Panc1 (cell line): Measurements from ENCODE around the gene EXOC6B. TPM values are rescaled to one million over a fixed set of nuclear protein-coding genes. Genes with fewer than 3 reads are reported as not detected.

Experiments used
- ATAC-seq: fragments of 200-7000 bp; cut with Tn5 transposase; 2 replicates; pipeline ENCODE4 v1.9.1; 2020; ENCODE audit warnings: mild to moderate bottlenecking, moderate library complexity
- BruUV-seq: library from RNA; stranded (reverse); fragments of 400-500 nt; replicated peaks from 2 replicates; lab custom pipeline; 2021; lab: Mats Ljungman, UMichigan
- CTCF ChIA-PET: fragments of 300-600 bp; sonication (Branson Sonifier 250); formaldehyde crosslinking; loops from one replicate; lab custom pipeline; 2022; ENCODE audit warnings: antibody characterized with exemption; lab: Charles Lee
- POLR2A ChIA-PET: fragments of 300-600 bp; sonication (Branson Sonifier 250); formaldehyde crosslinking; loops from one replicate; lab custom pipeline; 2022; ENCODE audit warnings: antibody characterized with exemption; lab: Charles Lee
- DNase-seq: peaks from one replicate; pipeline ENCODE4 v3.0.0-alpha.2; 2010; ENCODE audit warnings: low read depth, low spot score
- H3K27ac ChIP-seq: 2 replicates; pipeline ENCODE4 v1.5.1; 2011; ENCODE audit warnings: mild to moderate bottlenecking, low read length, inconsistent platforms
- H3K27me3 ChIP-seq: fragments of 200-500 bp; sonication (Bioruptor generic); 2 replicates; pipeline ENCODE4 v1.6.0; 2014; ENCODE audit warnings: low read length, inconsistent platforms; ENCODE audit not compliant: control insufficient read depth, insufficient read depth
- H3K36me3 ChIP-seq: fragments of 200-500 bp; sonication (Bioruptor generic); 2 replicates; pipeline ENCODE4 v1.5.1; 2014; ENCODE audit warnings: inconsistent platforms, mild to moderate bottlenecking, low read length, moderate library complexity; ENCODE audit not compliant: control insufficient read depth, insufficient read depth
- H3K4me1 ChIP-seq: 2 replicates; pipeline ENCODE4 v1.5.1; 2011; ENCODE audit warnings: inconsistent platforms, mild to moderate bottlenecking, low read length, moderate library complexity; ENCODE audit not compliant: control insufficient read depth, insufficient read depth
- H3K4me3 ChIP-seq, 2 experiments: 2 replicates each; pipeline ENCODE4 v1.5.1; 2011 to 2012; ENCODE audit warnings: low read depth in 2 of 2, low read length in 2 of 2, mild to moderate bottlenecking in 2 of 2, inconsistent platforms in 1 of 2, moderate library complexity in 1 of 2
- H3K9me3 ChIP-seq: fragments of 200-500 bp; sonication (Bioruptor generic); 2 replicates; pipeline ENCODE4 v1.5.1; 2014; ENCODE audit warnings: low read depth, mild to moderate bottlenecking, inconsistent platforms, low read length, moderate library complexity; ENCODE audit not compliant: control insufficient read depth, insufficient read depth
- CTCF ChIP-seq: fragments of 450-650 bp; IDR thresholded peaks from 2 replicates; pipeline ENCODE4 v1.5.1; 2017; ENCODE audit warnings: mild to moderate bottlenecking
- POLR2AphosphoS5 ChIP-seq: IDR thresholded peaks from 2 replicates; pipeline ENCODE4 v1.6.1; 2012; ENCODE audit warnings: mild to moderate bottlenecking, low read depth, low read length, moderate library complexity
- REST ChIP-seq, 2 experiments: IDR thresholded peaks; 2 replicates each; pipeline ENCODE4 v1.6.1; 2011 to 2012; ENCODE audit warnings: low read depth in 2 of 2, control low read depth in 1 of 2, low read length in 1 of 2, mild to moderate bottlenecking in 1 of 2, moderate library complexity in 1 of 2; ENCODE audit not compliant: insufficient read depth in 1 of 2
- SIN3A ChIP-seq: IDR thresholded peaks from 2 replicates; pipeline ENCODE4 v1.6.1; 2012; ENCODE audit warnings: low read depth, mild to moderate bottlenecking, low read length, moderate library complexity, borderline replicate concordance; ENCODE audit not compliant: insufficient read depth
- TCF7L2 ChIP-seq: IDR thresholded peaks from 2 replicates; pipeline ENCODE4 v1.6.1; 2011; ENCODE audit warnings: mild to moderate bottlenecking, low read depth, low read length, inconsistent platforms
- in situ Hi-C: cut with HindIII; loops from 2 replicates; pipeline ENCODE4 v1.10.0; 2016; ENCODE audit warnings: low sequenced_read_pairs, low pct_unique_long_range_greater_than_20kb
- intact Hi-C: fragments of 100-400 bp; cut with micrococcal nuclease; formaldehyde crosslinking; loops from one replicate; pipeline ENCODE4 v1.10.0; 2022; ENCODE audit not compliant: unreplicated experiment
- total RNA-seq: library from RNA; stranded (reverse); gene quantifications from one replicate; pipeline ENCODE4 v1.2.1, GENCODE V29; 2021; ENCODE audit not compliant: unreplicated experiment

Gene EXOC6B
- total RNA-seq, 1 experiment from 2014 or later, result 23.2 TPM

GRCh38 chr2:72570413-72570812 lies 255.4 kb downstream of the EXOC6B start:
- Histone ChIP-seq H3K4me1 (no peaks in the 10 kb centered on the region), H3K36me3 (no peaks in the 10 kb centered on the region), H3K9me3 (no peaks in the 10 kb centered on the region), H3K27ac (no peak overlapping the region), H3K27me3 (no peaks in the 10 kb centered on the region), H3K4me3 (no peak overlapping the region)
- TF ChIP-seq TCF7L2 (no peak), SIN3A (no peak), POLR2AphosphoS5 (no peak), REST (IDR thresholded peaks at IDR 0.05; ENCODE audit: insufficient read depth in 1 of 2, low read depth in 2 of 2, low read length in 1 of 2) (no peak), CTCF (no peak)
- POLR2A ChIA-PET, result no interaction called here
- no peak for DNase-seq
- CTCF ChIA-PET, result no interaction called here
- intact Hi-C loops (loop anchor here (10.0 kb wide), 2 partner anchors 646 to 1026 kb away; no protein-coding TSS in a partner anchor), in situ Hi-C loops (no loop called here)
- no peak for ATAC-seq
- no TSS peak for BruUV-seq

- no TSS peak for BruUV-seq
- ChIA-PET CTCF (no interaction called here), POLR2A (interaction anchor here (0.5 kb wide), 1 partner anchor 313 kb away, joined by 4 read pairs; no protein-coding TSS in a partner anchor)
- H3K9me3 ChIP-seq, result no peaks in the 10 kb centered on the region
- H3K4me3 ChIP-seq, result no peak overlapping the region
- H3K27ac ChIP-seq, result no peak overlapping the region
- H3K36me3 ChIP-seq, result no peaks in the 10 kb centered on the region
- DNase-seq (no peak), ATAC-seq (no peak)
- intact Hi-C loops (no loop called here), in situ Hi-C loops (no loop called here)
- H3K4me1 ChIP-seq, result peaks cover 3% of the 10 kb centered on the region
- no peaks in the 10 kb centered on the region for H3K27me3 ChIP-seq
- TF ChIP-seq REST (IDR thresholded peaks at IDR 0.05; ENCODE audit: insufficient read depth in 1 of 2, low read depth in 2 of 2, low read length in 1 of 2) (peak in 1 of 2 experiments; percentile 80; a peak in 2 of 4 replicates), SIN3A (no peak)
Measured at GRCh38 chr2:72562451-72563153, 263.2 kb downstream of the EXOC6B start.
